H9 (cell line): ENCODE data around the gene TSPAN5. TPM values are rescaled to one million over a fixed set of nuclear protein-coding genes. Genes with fewer than 3 reads are reported as not detected.

ENCODE experiments used
- DNase-seq: peaks from one replicate; pipeline ENCODE4 v3.0.0-alpha.2; 2017
- H2AFZ ChIP-seq: one replicate; pipeline ENCODE4 v1.6.1; 2013; ENCODE audit warnings: mild to moderate bottlenecking, low read length, control low read depth, moderate library complexity
- H2AK5ac ChIP-seq: 2 replicates; pipeline ENCODE4 v1.6.1; 2013; ENCODE audit warnings: low read length, control low read depth, mixed read lengths; ENCODE audit not compliant: insufficient read length
- H2BK120ac ChIP-seq: one replicate; pipeline ENCODE4 v1.6.1; 2013; ENCODE audit warnings: low read depth, mild to moderate bottlenecking, low read length, control low read depth, inconsistent platforms; ENCODE audit not compliant: poor library complexity, severe bottlenecking
- H2BK12ac ChIP-seq: 2 replicates; pipeline ENCODE4 v1.6.1; 2013; ENCODE audit warnings: low read length, control low read depth, mixed read lengths, low read depth; ENCODE audit not compliant: insufficient read length
- H2BK15ac ChIP-seq: 2 replicates; pipeline ENCODE4 v1.6.1; 2013; ENCODE audit warnings: low read depth, low read length, control low read depth
- H2BK20ac ChIP-seq: one replicate; pipeline ENCODE4 v1.6.1; 2013; ENCODE audit warnings: low read depth, mild to moderate bottlenecking, low read length, control low read depth, inconsistent platforms; ENCODE audit not compliant: poor library complexity, severe bottlenecking
- H2BK5ac ChIP-seq: 2 replicates; pipeline ENCODE4 v1.6.1; 2013; ENCODE audit warnings: low read length, control low read depth, mixed read lengths; ENCODE audit not compliant: insufficient read length
- H3K14ac ChIP-seq: 2 replicates; pipeline ENCODE4 v1.6.1; 2013; ENCODE audit warnings: low read length, control low read depth; ENCODE audit not compliant: insufficient read depth
- H3K18ac ChIP-seq: 2 replicates; pipeline ENCODE4 v1.6.1; 2013; ENCODE audit warnings: low read depth, mild to moderate bottlenecking, mixed read lengths, low read length, control low read depth; ENCODE audit not compliant: insufficient read length
- H3K23ac ChIP-seq: 2 replicates; pipeline ENCODE4 v1.6.1; 2013; ENCODE audit warnings: low read length, control low read depth, mixed read lengths, low read depth; ENCODE audit not compliant: insufficient read length
- H3K23me2 ChIP-seq: 2 replicates; pipeline ENCODE4 v1.6.1; 2013; ENCODE audit warnings: low read depth, mild to moderate bottlenecking, mixed read lengths, low read length, control low read depth; ENCODE audit not compliant: insufficient read length, poor library complexity, severe bottlenecking
- H3K27ac ChIP-seq: 2 replicates; pipeline ENCODE4 v1.5.1; 2013; ENCODE audit warnings: low read length, control low read depth, mixed read lengths, low read depth; ENCODE audit not compliant: insufficient read length
- H3K27me3 ChIP-seq: 2 replicates; pipeline ENCODE4 v1.6.1; 2013; ENCODE audit warnings: low read length, control low read depth, inconsistent platforms; ENCODE audit not compliant: insufficient read depth
- H3K4ac ChIP-seq: 2 replicates; pipeline ENCODE4 v1.6.1; 2013; ENCODE audit warnings: low read depth, mild to moderate bottlenecking, control low read depth, inconsistent platforms, low read length, moderate library complexity
- H3K4me1 ChIP-seq: 2 replicates; pipeline ENCODE4 v1.6.1; 2013; ENCODE audit warnings: low read length, control low read depth, inconsistent platforms; ENCODE audit not compliant: insufficient read depth
- H3K4me2 ChIP-seq: 2 replicates; pipeline ENCODE4 v1.6.1; 2013; ENCODE audit warnings: low read length, control low read depth, mixed read lengths; ENCODE audit not compliant: insufficient read length, insufficient read depth
- H3K56ac ChIP-seq: 2 replicates; pipeline ENCODE4 v1.6.1; 2013; ENCODE audit warnings: low read depth, mild to moderate bottlenecking, mixed read lengths, low read length, control low read depth; ENCODE audit not compliant: insufficient read length
- H3K79me1 ChIP-seq: 2 replicates; pipeline ENCODE4 v1.6.1; 2013; ENCODE audit warnings: low read depth, mild to moderate bottlenecking, moderate library complexity, low read length, control low read depth, inconsistent platforms; ENCODE audit not compliant: insufficient read depth, poor library complexity, severe bottlenecking
- H3K79me2 ChIP-seq: 2 replicates; pipeline ENCODE4 v1.6.1; 2013; ENCODE audit warnings: low read length, control low read depth, inconsistent platforms; ENCODE audit not compliant: insufficient read depth
- H3K9ac ChIP-seq: 2 replicates; pipeline ENCODE4 v1.6.1; 2013; ENCODE audit warnings: low read length, control low read depth, mixed read lengths; ENCODE audit not compliant: insufficient read length; ENCODE audit errors: extremely low read depth
- H3K9me3 ChIP-seq: one replicate; pipeline ENCODE4 v1.6.1; 2013; ENCODE audit warnings: low read depth, low read length, inconsistent platforms; ENCODE audit not compliant: control insufficient read depth
- H3T11ph ChIP-seq: one replicate; pipeline ENCODE4 v1.6.1; 2013; ENCODE audit warnings: mild to moderate bottlenecking, low read length, control low read depth, inconsistent platforms
- H4K20me1 ChIP-seq: one replicate; pipeline ENCODE4 v1.6.1; 2013; ENCODE audit not compliant: control insufficient read depth, insufficient read length, insufficient read depth
- H4K5ac ChIP-seq: 2 replicates; pipeline ENCODE4 v1.6.1; 2013; ENCODE audit warnings: low read depth, mild to moderate bottlenecking, mixed read lengths, low read length, control low read depth; ENCODE audit not compliant: insufficient read length
- H4K8ac ChIP-seq: replicated peaks from 2 replicates; pipeline ENCODE4 v1.6.1; 2013; ENCODE audit warnings: low read length, control low read depth, mixed read lengths, low read depth; ENCODE audit not compliant: insufficient read length
- H4K91ac ChIP-seq: 2 replicates; pipeline ENCODE4 v1.6.1; 2013; ENCODE audit warnings: low read depth, mild to moderate bottlenecking, moderate library complexity, mixed read lengths, low read length, control low read depth; ENCODE audit not compliant: insufficient read length
- H3K27ac Mint-ChIP-seq, 3 experiments: 2 replicates in 2 of 3; 3 replicates in 1 of 3; pipeline ENCODE4 v1.8.0; 2020 to 2021; ENCODE audit warnings: mixed read lengths in 3 of 3, mild to moderate bottlenecking in 1 of 3, moderate library complexity in 1 of 3
- H3K27me3 Mint-ChIP-seq: 2 replicates; pipeline ENCODE4 v1.8.0; 2021; ENCODE audit warnings: low read depth, mild to moderate bottlenecking, moderate library complexity, mixed read lengths
- H3K36me3 Mint-ChIP-seq, 3 experiments: 2 replicates in 2 of 3; 3 replicates in 1 of 3; pipeline ENCODE4 v1.8.0; 2020 to 2021; ENCODE audit warnings: low read depth in 3 of 3, mixed read lengths in 3 of 3; ENCODE audit not compliant: insufficient read depth in 1 of 3
- H3K4me1 Mint-ChIP-seq, 2 experiments: 2 replicates each; pipeline ENCODE4 v1.8.0; 2020; ENCODE audit warnings: mixed read lengths in 2 of 2
- H3K4me3 Mint-ChIP-seq, 2 experiments: 2 replicates in 1 of 2; 3 replicates in 1 of 2; pipeline ENCODE4 v1.8.0; 2020 to 2021; ENCODE audit warnings: mild to moderate bottlenecking in 2 of 2, mixed read lengths in 2 of 2, moderate library complexity in 1 of 2
- H3K9me3 Mint-ChIP-seq, 2 experiments: 2 replicates in 1 of 2; 3 replicates in 1 of 2; pipeline ENCODE4 v1.8.0; 2020; ENCODE audit warnings: mild to moderate bottlenecking in 2 of 2, mixed read lengths in 2 of 2, moderate library complexity in 1 of 2
- WGBS: extraction: QIAGEN DNeasy Blood & Tissue Kit; methylation state at CpG from one replicate; pipeline ENCODE4 v1.1.7; 2013; ENCODE audit warnings: missing lambda C conversion rate, low lambda C conversion rate, mixed read lengths; ENCODE audit not compliant: insufficient read length; ENCODE audit errors: extremely low coverage; 5-methylcytosine and 5-hydroxymethylcytosine counted together
- total RNA-seq: library from RNA; stranded (reverse); gene quantifications from 2 replicates; pipeline ENCODE4 v1.2.1, GENCODE V29; 2021
- TF ChIP-seq, protein P1 (sequence below): fragments of 200-600 bp; sonication (generic); conservative IDR thresholded peaks from 3 replicates; pipeline ENCODE4 v1.8.0; 2021; ENCODE audit warnings: antibody characterized with exemption, mild to moderate bottlenecking

TSPAN5 gene
- total RNA-seq, 1 experiment from 2014 or later: 7.0 TPM

DNA sequence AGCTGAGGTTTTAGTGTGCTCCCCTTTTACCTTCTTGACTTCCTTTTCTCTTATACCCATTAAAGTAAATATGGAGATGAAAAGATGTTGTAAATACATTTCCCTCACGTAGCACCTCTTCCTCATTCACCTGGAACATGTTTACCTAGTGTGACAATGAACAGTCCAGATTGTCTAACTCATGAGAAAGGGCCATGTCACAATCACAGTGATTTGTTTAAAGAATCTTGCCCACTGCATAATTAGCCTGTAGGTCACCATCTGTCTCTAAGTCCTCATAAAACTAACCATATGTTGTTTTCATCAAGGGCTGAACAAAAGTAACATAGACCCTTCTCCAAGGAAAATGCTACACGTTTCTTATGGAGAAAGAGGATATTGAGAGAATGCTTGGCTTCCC lies 85.7 kb downstream of the TSPAN5 start:
- Histone ChIP-seq H3K4me1 (peaks cover 4% of the 10 kb centered on the region), H3K23me2 (no peaks in the 10 kb centered on the region), H3K79me2 (no peaks in the 10 kb centered on the region), H3K56ac (no peak overlapping the region), H2BK5ac (no peak overlapping the region), H3K14ac (no peak overlapping the region), H3T11ph (no peak overlapping the region), H4K20me1 (no peaks in the 10 kb centered on the region), H3K9ac (no peak overlapping the region), H4K8ac (no peak overlapping the region), H2BK20ac (no peak overlapping the region), H2BK15ac (no peak overlapping the region), H3K9me3 (no peaks in the 10 kb centered on the region), H2BK12ac (no peak overlapping the region), H3K4me2 (no peak overlapping the region), H2BK120ac (no peak overlapping the region), H3K79me1 (no peaks in the 10 kb centered on the region), H3K27me3 (no peaks in the 10 kb centered on the region), H3K23ac (no peak overlapping the region), H2AFZ (no peak overlapping the region), H3K4ac (no peak overlapping the region), H4K91ac (no peak overlapping the region), H3K18ac (no peak overlapping the region), H4K5ac (no peak overlapping the region), H2AK5ac (no peak overlapping the region), H3K27ac (no peak overlapping the region)
- no peak for DNase-seq
- Mint-ChIP-seq H3K36me3 (peaks cover 0 to 4% (median 0%) of the 10 kb centered on the region in 3 experiments; a peak in 2 of 7 replicates), H3K27ac (no peak overlapping the region), H3K27me3 (no peaks in the 10 kb centered on the region), H3K4me1 (no peaks in the 10 kb centered on the region; a peak in 1 of 4 replicates), H3K9me3 (no peaks in the 10 kb centered on the region), H3K4me3 (no peak overlapping the region)
- no CpG with 5 or more reads among the region's 2 CpGs for WGBS
- TF ChIP-seq, protein P1, sequence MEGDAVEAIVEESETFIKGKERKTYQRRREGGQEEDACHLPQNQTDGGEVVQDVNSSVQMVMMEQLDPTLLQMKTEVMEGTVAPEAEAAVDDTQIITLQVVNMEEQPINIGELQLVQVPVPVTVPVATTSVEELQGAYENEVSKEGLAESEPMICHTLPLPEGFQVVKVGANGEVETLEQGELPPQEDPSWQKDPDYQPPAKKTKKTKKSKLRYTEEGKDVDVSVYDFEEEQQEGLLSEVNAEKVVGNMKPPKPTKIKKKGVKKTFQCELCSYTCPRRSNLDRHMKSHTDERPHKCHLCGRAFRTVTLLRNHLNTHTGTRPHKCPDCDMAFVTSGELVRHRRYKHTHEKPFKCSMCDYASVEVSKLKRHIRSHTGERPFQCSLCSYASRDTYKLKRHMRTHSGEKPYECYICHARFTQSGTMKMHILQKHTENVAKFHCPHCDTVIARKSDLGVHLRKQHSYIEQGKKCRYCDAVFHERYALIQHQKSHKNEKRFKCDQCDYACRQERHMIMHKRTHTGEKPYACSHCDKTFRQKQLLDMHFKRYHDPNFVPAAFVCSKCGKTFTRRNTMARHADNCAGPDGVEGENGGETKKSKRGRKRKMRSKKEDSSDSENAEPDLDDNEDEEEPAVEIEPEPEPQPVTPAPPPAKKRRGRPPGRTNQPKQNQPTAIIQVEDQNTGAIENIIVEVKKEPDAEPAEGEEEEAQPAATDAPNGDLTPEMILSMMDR: no peak
